NCI-H2029 (cell line): ENCODE results near the gene NCKAP5L.

Source experiments
- DNase-seq: peaks from one replicate; lab custom pipeline; 2025; lab: John Stamatoyannopoulos, UW

NCKAP5L gene

GRCh38 chr12:49824895-49825294, 3.3 kb downstream of the NCKAP5L start:
- no peak for DNase-seq

- DNase-seq: no peak
Measured at GRCh38 chr12:49824416-49824815, 3.8 kb downstream of the NCKAP5L start.

- no peak for DNase-seq
Measured at GRCh38 chr12:49823951-49824350, 4.3 kb downstream of the NCKAP5L start.

GRCh38 chr12:49823350-49823749, 4.9 kb downstream of the NCKAP5L start:
- DNase-seq: no peak

- no peak for DNase-seq
Measured at GRCh38 chr12:49821373-49822287, 6.6 kb downstream of the NCKAP5L start.

- no peak for DNase-seq
Measured at GRCh38 chr12:49819786-49820185, 8.4 kb downstream of the NCKAP5L start.

GRCh38 chr12:49818241-49818895, 9.8 kb downstream of the NCKAP5L start:
- no peak for DNase-seq

- no peak for DNase-seq
Measured at GRCh38 chr12:49813131-49813530, 15.1 kb downstream of the NCKAP5L start.

GRCh38 chr12:49811961-49812401, 16.2 kb downstream of the NCKAP5L start:
- DNase-seq: no peak

- DNase-seq: no peak
Measured at GRCh38 chr12:49811136-49811535, 17.1 kb downstream of the NCKAP5L start.

GRCh38 chr12:49809906-49810389, 18.3 kb downstream of the NCKAP5L start:
- DNase-seq: no peak

- DNase-seq: no peak
Measured at GRCh38 chr12:49809381-49809905, 18.8 kb downstream of the NCKAP5L start.

GRCh38 chr12:49808686-49809380, 19.4 kb downstream of the NCKAP5L start:
- no peak for DNase-seq

GRCh38 chr12:49807991-49808580, 20.1 kb downstream of the NCKAP5L start:
- DNase-seq: no peak

- DNase-seq: no peak
Measured at GRCh38 chr12:49806877-49807276, 21.3 kb downstream of the NCKAP5L start.

- DNase-seq: no peak
Measured at GRCh38 chr12:49806321-49806813, 21.8 kb downstream of the NCKAP5L start.

GRCh38 chr12:49805409-49805808, 22.8 kb downstream of the NCKAP5L start:
- DNase-seq: no peak

- DNase-seq: no peak
Measured at GRCh38 chr12:49804821-49805220, 23.4 kb downstream of the NCKAP5L start.

- DNase-seq: no peak
Measured at GRCh38 chr12:49803693-49804450, 24.3 kb downstream of the NCKAP5L start.

GRCh38 chr12:49801141-49802063, 26.8 kb downstream of the NCKAP5L start:
- DNase-seq: no peak
